Cardiac muscle cell (in vitro differentiated cells and primary cell): Measurements from ENCODE around the gene LIX1. TPM values are rescaled to one million over a fixed set of nuclear protein-coding genes. Genes with fewer than 3 reads are reported as not detected.

Experiments
- DNase-seq, 2 donors: peaks; one replicate each; pipeline versions ENCODE4 v3.0.0 to v3.0.0-alpha.2; 2010 to 2017; ENCODE audit warnings: low read depth in 1 of 2, low spot score in 1 of 2
- H3K27ac ChIP-seq: fragments of 200-600 bp; sonication (generic); 2 replicates; pipeline ENCODE4 v1.5.1; 2016
- H3K27me3 ChIP-seq: fragments of 200-600 bp; sonication (generic); 2 replicates; pipeline ENCODE4 v1.6.0; 2016; ENCODE audit warnings: control low read depth
- H3K36me3 ChIP-seq: fragments of 200-600 bp; sonication (generic); 2 replicates; pipeline ENCODE4 v1.5.1; 2016; ENCODE audit warnings: control low read depth
- H3K4me1 ChIP-seq: fragments of 200-600 bp; sonication (generic); 2 replicates; pipeline ENCODE4 v1.8.1; 2017; ENCODE audit warnings: low read depth, mild to moderate bottlenecking, mixed run types
- H3K4me3 ChIP-seq: fragments of 200-600 bp; sonication (generic); 2 replicates; pipeline ENCODE4 v1.5.1; 2016; ENCODE audit warnings: mild to moderate bottlenecking
- H3K9me3 ChIP-seq: fragments of 200-600 bp; sonication (generic); 2 replicates; pipeline ENCODE4 v1.5.1; 2017; ENCODE audit warnings: low read depth, mild to moderate bottlenecking, control low read depth
- polyA plus RNA-seq: library from polyadenylated mRNA; unstranded; fragments of >200 nt; fragmentation: Nextera tagmentation; extraction: Ambion mirVana; gene quantifications from 2 replicates; pipeline ENCODE4 v1.2.1, GENCODE V29; 2016
- total RNA-seq: library from RNA; depleted of rRNA; stranded (reverse); fragments of >200 nt; gene quantifications from 2 replicates; pipeline ENCODE4 v1.2.3, GENCODE V29; 2016
- TF ChIP-seq, protein P1 (sequence below): IDR thresholded peaks from 2 replicates; pipeline ENCODE4 v1.5.1; 2012; ENCODE audit warnings: low read depth, mild to moderate bottlenecking, low read length

Gene LIX1
- total and polyA plus RNA-seq, 2 experiments from 2014 or later, result 68.1 to 96.0 TPM

DNA sequence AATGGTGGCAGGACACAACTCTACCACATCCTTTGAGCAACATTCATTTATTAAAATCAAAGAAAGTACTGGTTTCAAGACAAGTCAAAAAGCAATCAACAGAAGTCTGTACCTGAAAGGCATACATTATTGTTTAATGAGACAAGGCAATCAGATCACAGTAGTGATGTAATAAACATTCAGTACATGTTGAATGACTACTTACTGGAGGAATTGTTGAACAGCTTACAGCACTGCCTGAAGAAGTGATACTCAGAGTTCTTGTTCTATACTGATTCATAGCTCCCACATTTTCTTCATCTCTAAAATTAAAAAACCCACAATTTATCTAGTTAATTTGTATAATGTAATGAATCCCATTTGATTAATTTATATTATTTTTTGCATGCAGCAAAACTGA lies 22.4 kb upstream of the LIX1 start:
- TF ChIP-seq, protein P1, sequence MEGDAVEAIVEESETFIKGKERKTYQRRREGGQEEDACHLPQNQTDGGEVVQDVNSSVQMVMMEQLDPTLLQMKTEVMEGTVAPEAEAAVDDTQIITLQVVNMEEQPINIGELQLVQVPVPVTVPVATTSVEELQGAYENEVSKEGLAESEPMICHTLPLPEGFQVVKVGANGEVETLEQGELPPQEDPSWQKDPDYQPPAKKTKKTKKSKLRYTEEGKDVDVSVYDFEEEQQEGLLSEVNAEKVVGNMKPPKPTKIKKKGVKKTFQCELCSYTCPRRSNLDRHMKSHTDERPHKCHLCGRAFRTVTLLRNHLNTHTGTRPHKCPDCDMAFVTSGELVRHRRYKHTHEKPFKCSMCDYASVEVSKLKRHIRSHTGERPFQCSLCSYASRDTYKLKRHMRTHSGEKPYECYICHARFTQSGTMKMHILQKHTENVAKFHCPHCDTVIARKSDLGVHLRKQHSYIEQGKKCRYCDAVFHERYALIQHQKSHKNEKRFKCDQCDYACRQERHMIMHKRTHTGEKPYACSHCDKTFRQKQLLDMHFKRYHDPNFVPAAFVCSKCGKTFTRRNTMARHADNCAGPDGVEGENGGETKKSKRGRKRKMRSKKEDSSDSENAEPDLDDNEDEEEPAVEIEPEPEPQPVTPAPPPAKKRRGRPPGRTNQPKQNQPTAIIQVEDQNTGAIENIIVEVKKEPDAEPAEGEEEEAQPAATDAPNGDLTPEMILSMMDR, result no peak
- H3K4me1 ChIP-seq, result no peaks in the 10 kb centered on the region
- no peak overlapping the region for H3K27ac ChIP-seq
- H3K36me3 ChIP-seq, result peaks cover 70% of the 10 kb centered on the region
- no peaks in the 10 kb centered on the region for H3K27me3 ChIP-seq
- H3K4me3 ChIP-seq, result no peak overlapping the region
- no peak for DNase-seq
- H3K9me3 ChIP-seq, result no peaks in the 10 kb centered on the region

DNA sequence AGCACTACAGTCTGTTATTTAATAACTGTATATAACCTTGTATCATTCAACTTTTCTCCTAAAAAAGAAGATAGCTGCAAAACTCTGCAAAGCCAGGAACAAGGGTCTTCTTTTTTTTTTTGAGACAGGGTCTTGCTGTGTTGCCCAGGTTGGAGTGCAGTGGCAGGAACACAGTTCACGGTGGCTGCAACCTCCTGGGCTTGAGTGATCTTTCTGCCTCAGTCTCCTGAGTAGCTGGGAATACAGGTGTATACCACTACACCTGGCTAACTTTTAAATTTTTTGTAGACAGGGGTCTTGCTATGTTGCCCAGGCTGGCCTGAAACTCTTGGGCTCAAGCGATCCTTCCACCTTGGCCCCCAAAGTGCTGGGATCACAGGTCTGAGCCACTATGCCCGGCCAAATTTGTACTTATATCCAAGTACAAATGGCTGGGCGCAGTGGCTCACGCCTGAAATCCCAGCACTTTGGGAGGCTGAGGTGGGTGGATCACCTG lies 21.4 kb upstream of the LIX1 start:
- DNase-seq, result no peak
- Histone ChIP-seq H3K27me3 (no peaks in the 10 kb centered on the region), H3K4me3 (no peak overlapping the region), H3K4me1 (no peaks in the 10 kb centered on the region), H3K27ac (no peak overlapping the region), H3K9me3 (no peaks in the 10 kb centered on the region), H3K36me3 (peaks cover 60% of the 10 kb centered on the region)
- TF ChIP-seq, protein P1, result no peak

DNA sequence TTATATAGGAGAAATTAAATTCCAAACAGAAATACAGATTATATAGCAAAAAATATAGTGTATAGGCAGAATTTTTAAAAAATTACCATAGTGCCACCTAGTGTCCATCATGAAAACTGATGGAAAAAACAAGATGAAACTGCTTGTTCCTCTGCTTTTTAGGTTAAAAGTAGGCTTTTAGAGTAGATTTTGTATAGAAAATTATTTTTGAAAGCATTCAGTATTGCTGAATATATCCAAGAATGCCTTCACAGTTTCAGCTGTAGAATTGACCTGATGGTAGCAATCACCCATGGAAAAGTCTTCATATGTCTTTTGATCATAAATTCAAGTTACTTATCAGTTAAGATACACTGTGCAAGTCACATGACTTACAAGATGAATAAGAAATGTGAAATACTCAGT lies 21.0 kb upstream of the LIX1 start:
- no peak overlapping the region for H3K27ac ChIP-seq
- peak in 1 of 2 donors; percentile 41 for DNase-seq
- H3K9me3 ChIP-seq, result no peaks in the 10 kb centered on the region
- no peaks in the 10 kb centered on the region for H3K4me1 ChIP-seq
- TF ChIP-seq, protein P1, result peak; percentile 55
- peaks cover 55% of the 10 kb centered on the region for H3K36me3 ChIP-seq
- no peak overlapping the region for H3K4me3 ChIP-seq
- no peaks in the 10 kb centered on the region for H3K27me3 ChIP-seq

DNA sequence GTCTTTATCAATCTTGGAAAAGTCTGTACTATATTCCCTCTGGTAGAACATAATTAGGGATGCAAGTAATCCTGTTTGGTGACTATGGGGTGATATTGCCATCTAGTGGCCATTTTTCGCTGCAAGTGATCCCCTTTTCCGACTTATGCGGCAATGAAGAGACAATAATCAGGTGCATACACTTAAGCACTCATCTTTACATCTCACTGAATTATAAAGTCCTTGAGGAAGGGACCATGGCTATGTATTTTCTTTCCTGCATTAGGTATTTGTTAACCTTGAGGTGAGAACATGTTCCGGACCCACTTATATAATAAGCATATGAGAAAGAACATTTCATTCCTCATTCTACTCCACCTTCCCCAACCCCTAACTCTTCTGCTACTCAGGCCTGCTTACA lies 19.6 kb upstream of the LIX1 start:
- no peaks in the 10 kb centered on the region for H3K4me1 ChIP-seq
- no peaks in the 10 kb centered on the region for H3K27me3 ChIP-seq
- peaks cover 43% of the 10 kb centered on the region for H3K36me3 ChIP-seq
- H3K9me3 ChIP-seq, result no peaks in the 10 kb centered on the region
- H3K27ac ChIP-seq, result no peak overlapping the region
- TF ChIP-seq, protein P1, result peak; percentile 84
- H3K4me3 ChIP-seq, result no peak overlapping the region
- peak; percentile 82 to 88 for DNase-seq

DNA sequence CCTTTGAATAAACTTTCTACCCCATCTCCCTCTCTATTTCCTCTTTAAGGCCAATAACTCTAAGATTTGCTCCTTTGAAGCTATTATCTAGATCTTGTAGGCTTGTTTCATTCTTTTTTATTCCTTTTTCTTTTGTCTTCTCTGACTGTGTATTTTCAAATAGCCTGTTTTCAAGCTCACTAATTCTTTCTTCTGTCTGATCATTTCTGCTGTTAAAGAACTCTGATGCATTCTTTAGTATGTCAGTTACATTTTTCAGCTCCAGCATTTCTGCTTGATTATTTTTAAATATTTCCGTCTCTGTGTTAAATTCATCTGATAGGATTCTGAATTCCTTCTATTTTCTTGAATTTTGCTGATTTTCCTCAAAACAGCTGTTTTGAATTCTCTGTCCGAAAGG lies 15.3 kb upstream of the LIX1 start:
- peaks cover 10% of the 10 kb centered on the region for H3K36me3 ChIP-seq
- no peak overlapping the region for H3K4me3 ChIP-seq
- no peaks in the 10 kb centered on the region for H3K9me3 ChIP-seq
- TF ChIP-seq, protein P1, result no peak
- no peaks in the 10 kb centered on the region for H3K4me1 ChIP-seq
- H3K27ac ChIP-seq, result no peak overlapping the region
- no peaks in the 10 kb centered on the region for H3K27me3 ChIP-seq
- DNase-seq, result no peak

DNA sequence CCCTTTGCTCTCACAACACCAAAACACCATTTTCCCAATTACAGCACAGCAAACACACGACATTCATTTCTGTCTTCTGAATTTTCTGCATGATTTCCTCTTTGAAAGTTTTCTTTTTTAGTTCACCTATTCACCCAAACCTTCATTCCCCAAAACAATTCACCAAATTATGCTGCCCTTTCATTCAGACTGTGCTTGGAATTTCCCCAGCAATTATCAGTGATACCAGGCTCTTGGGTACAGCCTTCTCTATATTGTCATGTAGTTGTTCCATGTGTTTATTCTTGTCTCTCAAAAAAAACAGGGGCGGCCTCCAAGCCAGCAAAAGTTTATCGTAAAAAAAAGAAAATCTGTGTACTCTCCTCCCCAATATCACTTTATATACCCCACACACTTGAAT lies 9.0 kb upstream of the LIX1 start:
- Histone ChIP-seq H3K4me1 (peaks cover 9% of the 10 kb centered on the region), H3K9me3 (no peaks in the 10 kb centered on the region), H3K27ac (no peak overlapping the region), H3K4me3 (no peak overlapping the region), H3K36me3 (no peaks in the 10 kb centered on the region), H3K27me3 (no peaks in the 10 kb centered on the region)
- TF ChIP-seq, protein P1, result no peak
- DNase-seq, result no peak
